ENCODE results near the gene NID1.

NID1 gene

GRCh38 chr1:235942979-235943575, 121.8 kb downstream of the NID1 start:
- FAIRE-seq = no peak
- TF ChIP-seq CTCF (IDR thresholded peaks at IDR 0.05; ENCODE audit: insufficient read depth, missing control alignments) = no peak
- no peak for DNase-seq (ENCODE audit: insufficient read length, low spot score)

DNA sequence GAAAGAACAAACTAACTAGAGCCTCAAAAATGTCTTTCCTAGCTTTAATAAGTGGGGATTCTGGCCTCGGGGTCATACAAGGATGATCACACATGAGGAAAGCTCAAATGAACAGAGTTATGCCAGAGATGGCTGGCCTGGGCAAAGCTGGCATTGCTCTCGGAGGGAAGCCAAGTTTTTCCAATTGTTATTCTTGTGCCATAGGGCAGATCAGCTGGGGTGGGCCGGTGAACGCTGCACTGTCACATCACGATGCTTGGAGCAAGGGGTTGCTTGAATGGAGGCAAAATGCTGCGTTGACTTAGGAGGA, 122.3 kb downstream of the NID1 start:
- no peak for TF ChIP-seq CTCF (IDR thresholded peaks at IDR 0.05; ENCODE audit: insufficient read depth, missing control alignments)
- DNase-seq (ENCODE audit: insufficient read length, low spot score) (no peak), FAIRE-seq (no peak)

DNA sequence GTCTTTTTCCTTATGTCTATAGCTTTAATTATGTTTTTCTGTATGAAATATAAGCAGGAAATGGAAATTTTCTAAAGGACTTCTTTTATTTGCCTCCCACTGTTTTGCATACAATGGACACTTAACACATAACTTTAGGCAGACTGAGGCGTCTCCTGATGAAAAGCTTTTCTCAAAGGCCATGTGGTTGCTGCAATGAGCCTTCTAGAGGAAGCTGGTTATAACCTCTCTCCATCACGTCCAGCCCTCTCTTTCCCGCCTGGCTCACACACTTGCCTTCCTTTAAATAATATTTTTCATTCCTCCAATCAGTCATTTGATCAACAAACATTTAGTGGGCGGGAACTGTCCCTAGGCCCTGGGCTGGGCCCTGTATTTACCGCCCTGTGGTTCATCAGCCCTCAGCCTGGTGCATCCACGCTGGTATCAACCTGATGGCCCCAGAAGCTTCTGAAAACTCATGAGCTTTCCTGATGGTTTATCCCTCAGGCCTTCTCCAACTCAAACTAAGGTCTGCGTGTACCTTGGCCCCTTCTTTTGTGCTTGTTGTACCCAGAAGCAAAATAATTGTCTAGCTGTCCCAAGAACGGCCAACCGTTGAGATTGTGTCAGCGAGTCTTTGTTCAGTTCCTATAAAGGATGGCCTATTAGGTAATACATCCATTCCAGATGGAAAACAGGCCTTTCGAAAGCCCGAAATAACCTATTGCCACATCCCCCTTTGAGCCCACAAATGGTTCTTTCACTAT, 122.8 kb downstream of the NID1 start:
- FAIRE-seq = no peak
- DNase-seq (ENCODE audit: insufficient read length, low spot score) = no peak
- no peak for TF ChIP-seq CTCF (IDR thresholded peaks at IDR 0.05; ENCODE audit: insufficient read depth, missing control alignments)

GRCh38 chr1:235940285-235940684, 124.6 kb downstream of the NID1 start:
- no peak for FAIRE-seq
- no peak for TF ChIP-seq CTCF (IDR thresholded peaks at IDR 0.05; ENCODE audit: insufficient read depth, missing control alignments)
- DNase-seq (ENCODE audit: insufficient read length, low spot score) = no peak

DNA sequence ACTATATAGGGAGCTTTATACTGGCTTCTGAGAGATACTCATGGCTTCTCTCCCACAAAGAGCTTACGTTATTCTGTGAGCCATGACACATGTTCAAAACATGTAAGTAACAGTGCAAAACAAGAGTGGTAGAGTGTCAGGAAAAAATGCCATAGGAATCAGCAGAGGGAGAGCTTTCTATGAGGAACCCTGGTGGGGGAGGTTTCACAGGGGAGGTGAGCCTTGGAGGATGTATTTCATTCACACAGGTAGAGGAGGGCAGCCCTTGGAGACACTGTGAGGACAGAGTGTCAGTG, 125.5 kb downstream of the NID1 start:
- DNase-seq (ENCODE audit: insufficient read length, low spot score) (no peak), FAIRE-seq (no peak)
- TF ChIP-seq CTCF (IDR thresholded peaks at IDR 0.05; ENCODE audit: insufficient read depth, missing control alignments) = no peak

DNA sequence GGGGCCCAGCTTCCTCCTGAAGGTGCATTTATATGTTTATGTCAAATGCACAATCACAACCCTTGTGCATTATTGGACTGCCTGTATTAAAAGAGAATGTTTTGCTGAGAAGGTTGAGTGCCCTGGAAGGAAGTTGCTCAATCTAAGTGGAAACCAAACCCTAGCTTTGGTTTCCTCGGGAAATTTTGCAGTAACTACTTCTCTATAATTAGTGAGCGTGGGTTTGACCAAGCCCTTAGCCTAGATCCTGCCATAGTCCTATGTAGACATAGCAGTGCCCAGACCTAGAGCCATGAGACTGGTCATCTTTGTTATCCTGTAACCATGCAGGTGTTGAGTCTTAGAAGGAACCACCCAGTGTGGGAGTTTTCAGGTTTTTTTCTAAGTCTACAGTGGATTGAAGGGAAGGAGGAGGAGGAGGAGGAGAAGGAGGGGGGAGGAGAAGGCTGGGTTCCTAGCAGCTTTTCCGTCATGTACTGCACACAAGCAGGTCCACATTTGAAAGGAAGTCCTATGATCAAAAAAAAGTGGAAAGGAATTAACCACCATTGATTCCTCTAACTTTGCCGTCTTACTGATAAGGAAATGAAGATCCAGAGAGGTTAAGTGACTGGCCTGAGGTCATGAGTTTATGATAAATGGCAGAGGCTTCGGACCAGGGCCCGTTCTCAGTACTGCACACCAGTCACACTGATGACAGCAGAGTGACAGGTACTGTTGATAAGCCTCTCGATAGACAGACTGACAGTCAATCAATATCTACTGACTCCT, 126.0 kb downstream of the NID1 start:
- TF ChIP-seq CTCF (IDR thresholded peaks at IDR 0.05; ENCODE audit: insufficient read depth, missing control alignments) = no peak
- no peak for DNase-seq (ENCODE audit: insufficient read length, low spot score)
- no peak for FAIRE-seq

DNA sequence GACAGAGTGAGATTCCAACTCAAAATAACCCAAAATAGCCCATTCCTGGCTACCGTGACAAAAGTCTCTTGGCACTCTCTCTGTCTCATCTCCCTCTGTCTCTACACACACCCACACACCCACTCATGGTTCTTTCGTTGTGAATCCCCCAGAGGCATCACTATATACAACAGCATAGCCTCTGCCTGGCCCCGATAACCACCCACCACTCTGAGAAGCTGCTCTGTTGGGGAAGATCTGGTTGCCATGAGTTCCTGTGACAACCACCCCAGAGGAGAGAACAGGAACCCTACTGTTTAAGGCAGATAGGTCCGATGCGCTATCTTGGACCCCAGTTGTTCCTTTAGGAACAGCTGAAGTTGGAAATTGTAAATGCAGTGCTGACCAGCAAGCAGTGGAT, 127.8 kb downstream of the NID1 start:
- no peak for FAIRE-seq
- no peak for TF ChIP-seq CTCF (IDR thresholded peaks at IDR 0.05; ENCODE audit: insufficient read depth, missing control alignments)
- no peak for DNase-seq (ENCODE audit: insufficient read length, low spot score)

Measured in D721Med (cell line).